Aorta (tissue), 5 donors: ENCODE data around the gene PTPRD. TPM values are rescaled to one million over a fixed set of nuclear protein-coding genes. Genes with fewer than 3 reads are reported as not detected.

Experiments
- ATAC-seq: fragments of 200-7000 bp; cut with Tn5 transposase; one replicate; pipeline ENCODE4 v1.9.1; 2022; ENCODE audit warnings: moderate library complexity; ENCODE audit not compliant: low FRiP score
- DNase-seq, 2 donors: peaks; one replicate each; pipeline ENCODE4 v3.0.0-alpha.2; 2020
- H3K27ac ChIP-seq, 2 donors: one replicate each; pipeline ENCODE4 v1.5.1; 2013; ENCODE audit warnings: low read length in 2 of 2, mild to moderate bottlenecking in 2 of 2, moderate library complexity in 2 of 2, control low read depth in 1 of 2, inconsistent platforms in 1 of 2, low read depth in 1 of 2
- H3K27me3 ChIP-seq, 2 donors: one replicate each; pipeline ENCODE4 v1.6.1; 2013; ENCODE audit warnings: control low read depth in 1 of 2, low read length in 1 of 2, mild to moderate bottlenecking in 1 of 2, moderate library complexity in 1 of 2; ENCODE audit not compliant: insufficient read depth in 2 of 2, control insufficient read depth in 1 of 2
- H3K36me3 ChIP-seq, 2 donors: one replicate each; pipeline ENCODE4 v1.6.1; 2013; ENCODE audit warnings: control low read depth in 1 of 2, low read length in 1 of 2, mild to moderate bottlenecking in 1 of 2; ENCODE audit not compliant: insufficient read depth in 2 of 2, control insufficient read depth in 1 of 2
- H3K4me1 ChIP-seq, 2 donors: one replicate each; pipeline ENCODE4 v1.6.1; 2013; ENCODE audit warnings: low read length in 2 of 2, control low read depth in 1 of 2, mild to moderate bottlenecking in 1 of 2, moderate library complexity in 1 of 2; ENCODE audit not compliant: insufficient read depth in 2 of 2, control insufficient read depth in 1 of 2
- H3K4me3 ChIP-seq, 2 donors: one replicate each; pipeline ENCODE4 v1.5.1; 2013; ENCODE audit warnings: low read length in 2 of 2, control low read depth in 1 of 2, mild to moderate bottlenecking in 1 of 2
- H3K9me3 ChIP-seq: one replicate; pipeline ENCODE4 v1.6.1; 2013; ENCODE audit warnings: mild to moderate bottlenecking, low read length; ENCODE audit not compliant: control insufficient read depth
- whole genome bisulfite sequencing, 2 donors: extraction: QIAGEN DNeasy Blood & Tissue Kit; methylation state at CpG; one replicate each; pipeline ENCODE4 v1.1.7; 2013; 5-methylcytosine and 5-hydroxymethylcytosine counted together
- intact Hi-C, 2 donors: fragments of 100-400 bp; cut with DNase I; formaldehyde crosslinking; loops; one replicate each; pipeline versions ENCODE4 v1.14.2 to v1.15.0; 2022
- polyA plus RNA-seq, 2 donors: library from polyadenylated mRNA; stranded (reverse); fragments of 200-250 nt; gene quantifications; one replicate each; pipeline ENCODE4 v1.2.3, GENCODE V29; 2013
- total RNA-seq, 2 donors: library from RNA; stranded (reverse); fragmentation: NEBNext Ultra II Directional; extraction: Animal tissue kit (Norgen Biotek cat#: 25700); gene quantifications; one replicate each; pipeline ENCODE4 v1.2.1, GENCODE V29; 2021
- donor health status: healthy with polysubstance abuse.
- donor health status: Bipolar disorder and iron deficiency.
- donor health status: DM: no; HTN: no; CAD: no.
- donor health status: DM: no; HTN: no; CAD: no.
- donor health status: DM: yes; HTN: yes; CAD: no.

Gene PTPRD
- total and polyA plus RNA-seq, 4 donors: 1.5 to 92.0 (median 29.4) TPM

DNA sequence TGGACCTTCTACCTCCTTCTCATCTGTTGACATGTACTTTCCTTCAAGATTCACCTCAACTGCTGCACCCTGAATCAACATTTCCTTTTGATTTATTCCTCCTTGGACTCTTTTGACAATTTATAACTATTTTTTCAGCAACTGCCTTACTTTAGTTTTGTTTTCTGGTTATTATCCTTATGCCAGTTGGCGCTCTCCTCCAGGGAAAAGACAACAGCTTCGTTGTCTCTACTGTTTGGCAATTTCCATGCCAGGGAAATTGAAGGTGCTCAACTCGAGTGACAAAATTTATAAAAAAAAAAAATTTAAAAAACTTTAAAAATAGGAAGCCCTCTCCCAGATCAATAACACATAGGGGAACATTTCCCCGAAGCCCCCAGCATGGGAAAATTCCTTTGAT lies 2264.0 kb downstream of the PTPRD start:
- 31 to 43% methylated on average over 4 of the region's 4 CpGs for WGBS, 2 donors
- Histone ChIP-seq H3K4me1 (no peaks in the 10 kb centered on the region), H3K9me3 (no peaks in the 10 kb centered on the region), H3K4me3 (no peak overlapping the region), H3K36me3 (no peaks in the 10 kb centered on the region), H3K27ac (no peak overlapping the region), H3K27me3 (no peaks in the 10 kb centered on the region)
- intact Hi-C loops: no loop called here
- no peak for ATAC-seq
- DNase-seq: no peak

DNA sequence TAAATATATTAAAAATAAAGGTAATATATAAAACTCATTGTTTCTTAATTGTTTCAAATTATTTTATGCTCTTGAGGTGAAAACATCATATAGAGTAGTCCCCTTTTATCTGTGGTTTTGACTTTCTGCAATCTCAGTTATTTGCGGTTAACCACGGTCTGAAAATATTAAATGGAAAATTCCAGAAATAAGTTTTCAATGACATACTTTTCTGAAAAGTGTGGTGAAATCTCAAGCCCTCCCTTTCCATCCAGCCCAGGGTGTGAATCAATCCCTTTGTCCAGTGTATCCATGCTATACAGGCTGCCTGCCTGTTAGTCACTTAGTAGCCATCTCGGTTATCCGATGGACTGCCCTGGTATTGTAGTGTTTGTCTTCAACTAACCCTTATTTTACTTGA lies 2266.5 kb downstream of the PTPRD start:
- no peaks in the 10 kb centered on the region for H3K27me3 ChIP-seq
- no peaks in the 10 kb centered on the region for H3K9me3 ChIP-seq
- DNase-seq (no peak), ATAC-seq (no peak)
- intact Hi-C loops: no loop called here
- 97 to 98% methylated on average over 4 of the region's 4 CpGs for WGBS, 2 donors
- no peaks in the 10 kb centered on the region for H3K4me1 ChIP-seq
- H3K4me3 ChIP-seq: no peak overlapping the region
- no peak overlapping the region for H3K27ac ChIP-seq
- no peaks in the 10 kb centered on the region for H3K36me3 ChIP-seq

DNA sequence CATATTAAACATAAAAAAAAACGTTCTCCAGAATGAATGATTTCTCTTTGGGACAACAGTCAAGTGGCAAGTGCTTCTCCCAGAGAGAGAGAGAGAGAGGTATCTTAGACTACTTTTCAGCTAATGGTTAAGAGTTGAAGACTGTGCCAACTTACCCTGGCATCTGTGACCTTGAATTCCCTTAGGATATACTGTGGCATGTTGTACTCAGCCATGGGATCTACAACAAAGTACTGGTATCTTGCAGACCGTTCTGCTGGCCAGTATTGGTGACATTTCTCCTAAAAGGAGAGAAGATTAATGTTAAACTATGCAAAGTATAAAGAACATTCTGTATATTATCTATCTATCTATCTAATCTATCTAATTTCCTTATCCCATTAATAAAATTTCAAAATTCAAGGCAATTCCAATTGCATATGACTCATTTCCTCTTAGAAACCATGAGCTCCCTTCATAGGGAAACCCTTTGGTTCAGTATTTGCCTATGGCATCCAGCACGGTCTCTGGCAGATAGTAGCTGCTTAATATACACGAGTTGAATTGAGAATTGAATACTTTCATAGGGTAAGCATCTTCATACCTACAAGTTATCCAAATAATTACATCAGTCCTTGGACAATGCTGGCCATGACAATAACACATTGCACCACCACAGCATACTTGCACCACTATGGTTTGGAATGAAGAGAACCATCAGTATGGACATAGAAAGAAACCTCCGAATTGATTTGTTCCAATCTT lies 2273.9 kb downstream of the PTPRD start:
- 23 to 25% methylated on average over 5 of the region's 5 CpGs for WGBS, 2 donors
- intact Hi-C loops: no loop called here
- Histone ChIP-seq H3K4me3 (no peak overlapping the region), H3K27me3 (no peaks in the 10 kb centered on the region), H3K9me3 (no peaks in the 10 kb centered on the region), H3K36me3 (no peaks in the 10 kb centered on the region), H3K4me1 (peaks cover 2% of the 10 kb centered on the region in 2 donors), H3K27ac (no peak overlapping the region)
- DNase-seq (no peak), ATAC-seq (peak; percentile 68)

DNA sequence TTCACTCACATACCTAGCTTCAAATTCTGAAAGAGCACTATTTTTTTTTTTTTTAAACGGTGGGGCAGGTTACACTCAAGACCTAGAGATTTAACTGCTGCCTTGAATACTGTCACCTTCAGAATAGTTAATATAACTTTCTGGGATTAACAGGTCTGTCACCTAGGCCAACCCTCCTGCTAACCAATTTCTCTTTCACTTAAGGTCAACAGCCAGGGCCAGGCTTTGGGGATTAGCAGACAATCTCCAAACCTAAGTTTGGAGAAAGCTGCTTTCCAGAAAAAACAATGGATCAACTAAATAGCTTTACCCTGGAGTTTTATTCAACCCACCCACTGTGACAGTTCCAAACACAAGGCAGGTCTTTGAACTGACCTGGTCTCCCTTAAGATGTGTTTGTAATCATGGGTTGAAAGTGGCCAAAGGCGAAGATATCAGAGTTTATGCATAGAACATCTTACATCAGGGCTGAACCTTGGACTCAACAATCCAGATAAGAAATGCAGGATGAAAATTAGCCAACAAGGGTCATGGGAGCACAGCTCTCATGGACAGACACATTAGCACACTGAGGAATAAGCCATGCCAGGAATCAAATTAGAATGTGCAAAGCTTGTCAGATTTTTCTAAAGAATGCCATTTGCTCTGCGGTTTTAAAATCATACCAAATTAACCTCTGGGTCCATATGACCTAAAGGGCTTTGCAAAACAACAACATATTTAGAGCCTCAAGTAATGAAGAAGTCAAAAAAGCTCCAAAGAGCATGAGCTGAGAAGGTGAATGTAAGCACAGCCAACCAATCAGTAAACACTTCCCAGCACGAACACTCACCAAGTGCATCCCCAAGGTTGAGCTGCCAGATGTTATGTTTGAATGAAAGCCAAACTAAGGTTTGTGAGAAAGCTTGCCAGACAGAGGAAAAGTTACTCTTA lies 2274.7 kb downstream of the PTPRD start:
- 6 to 13% methylated on average over 4 of the region's 4 CpGs for WGBS, 2 donors

DNA sequence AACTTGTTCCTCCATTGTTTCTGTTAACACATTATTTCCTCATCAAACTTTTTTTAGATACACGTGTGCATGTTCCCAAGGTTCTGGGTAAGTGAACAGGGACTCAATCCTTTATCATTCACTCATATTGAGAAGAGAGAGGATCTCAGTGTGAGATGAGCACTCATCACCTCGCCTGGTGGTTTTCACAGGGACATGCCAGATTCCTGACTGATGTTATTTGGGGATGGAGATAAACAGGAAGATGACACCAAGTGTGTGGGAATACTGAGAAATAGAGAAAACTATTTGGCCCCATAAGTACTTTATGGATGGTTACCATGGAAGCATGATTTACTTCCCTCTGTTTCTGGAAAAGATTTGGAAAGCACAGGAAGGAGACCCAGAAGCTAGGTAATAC lies 2279.9 kb downstream of the PTPRD start:
- intact Hi-C loops: no loop called here
- peaks cover 0 to 2% of the 10 kb centered on the region in 2 donors for H3K4me1 ChIP-seq
- no peaks in the 10 kb centered on the region for H3K36me3 ChIP-seq
- no peak for DNase-seq
- H3K4me3 ChIP-seq: no peak overlapping the region
- no peaks in the 10 kb centered on the region for H3K27me3 ChIP-seq
- 94 to 97% methylated on average over 2 of the region's 2 CpGs for WGBS, 2 donors
- no peak for ATAC-seq
- no peaks in the 10 kb centered on the region for H3K9me3 ChIP-seq
- no peak overlapping the region for H3K27ac ChIP-seq

More for the DNA sequence above, 2274.7 kb downstream of the PTPRD start:
- Histone ChIP-seq H3K27ac (peak overlapping the region in 1 of 2 donors; percentile 67), H3K9me3 (no peaks in the 10 kb centered on the region), H3K27me3 (no peaks in the 10 kb centered on the region), H3K4me3 (no peak overlapping the region), H3K4me1 (peaks cover 2% of the 10 kb centered on the region in 2 donors), H3K36me3 (no peaks in the 10 kb centered on the region)
- intact Hi-C loops: no loop called here
- peak; percentile 64 for ATAC-seq
- no peak for DNase-seq

DNA sequence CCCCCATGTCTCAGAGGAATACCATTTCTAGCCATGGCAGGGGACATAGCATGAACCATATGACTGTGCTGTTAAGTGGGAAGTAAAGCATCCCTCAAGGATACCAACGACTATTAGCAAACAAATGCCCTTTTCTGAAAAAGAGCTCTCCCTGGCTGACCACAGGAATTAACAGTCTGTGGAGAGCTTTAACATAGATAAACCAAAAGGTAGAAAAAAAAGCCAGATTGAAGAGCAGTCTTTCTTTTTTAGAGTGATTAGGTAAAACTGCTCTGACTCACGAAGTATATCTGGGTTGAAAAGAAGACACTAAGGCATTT lies 2280.5 kb downstream of the PTPRD start:
- H3K27me3 ChIP-seq: no peaks in the 10 kb centered on the region
- H3K36me3 ChIP-seq: no peaks in the 10 kb centered on the region
- ATAC-seq (no peak), DNase-seq (no peak)
- H3K9me3 ChIP-seq: no peaks in the 10 kb centered on the region
- H3K27ac ChIP-seq: no peak overlapping the region
- WGBS, 2 donors: 88 to 91% methylated on average over 2 of the region's 2 CpGs
- H3K4me3 ChIP-seq: no peak overlapping the region
- intact Hi-C loops: no loop called here
- no peaks in the 10 kb centered on the region for H3K4me1 ChIP-seq

DNA sequence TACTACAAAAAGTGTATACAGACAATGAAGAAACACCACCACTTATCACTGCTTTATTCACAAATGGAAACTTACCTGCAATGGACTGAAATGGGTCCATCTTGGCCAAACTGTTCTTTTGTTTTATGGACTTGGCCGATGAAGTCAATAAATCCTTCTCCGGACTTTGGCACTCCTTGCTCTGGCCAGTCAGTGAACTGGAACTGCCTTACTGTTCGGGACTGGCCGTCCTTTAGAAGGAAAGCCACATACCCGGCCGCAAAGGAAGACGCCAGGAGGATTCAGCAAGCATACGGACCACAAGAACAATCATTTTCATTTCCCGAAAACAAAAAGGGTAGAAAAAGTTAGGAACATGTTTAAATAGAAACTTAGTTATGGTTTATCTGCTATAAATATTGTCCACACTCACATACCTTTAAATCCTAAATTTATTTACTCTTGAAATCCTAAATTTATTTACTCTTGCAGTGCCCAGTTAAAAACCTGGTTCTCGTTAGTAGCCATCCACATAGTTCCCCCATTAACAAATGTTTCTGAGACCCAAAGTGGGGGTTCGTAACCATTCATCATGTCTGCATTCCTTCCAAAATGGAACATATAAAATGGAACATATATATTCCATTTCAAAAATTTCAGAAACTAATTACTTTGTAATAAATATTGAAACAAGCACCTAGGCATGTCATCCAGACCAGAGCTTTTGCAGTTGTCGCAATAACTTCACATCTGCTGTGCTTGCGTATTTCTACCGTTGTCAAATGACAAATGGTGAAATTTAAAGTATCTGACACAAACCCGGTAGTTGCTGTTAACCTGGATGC lies 2281.1 kb downstream of the PTPRD start:
- no peaks in the 10 kb centered on the region for H3K4me1 ChIP-seq
- no peaks in the 10 kb centered on the region for H3K27me3 ChIP-seq
- no peaks in the 10 kb centered on the region for H3K36me3 ChIP-seq
- WGBS, 2 donors: 74 to 77% methylated on average over 15 of the region's 15 CpGs
- no peaks in the 10 kb centered on the region for H3K9me3 ChIP-seq
- intact Hi-C loops: no loop called here
- no peak overlapping the region for H3K4me3 ChIP-seq
- ATAC-seq (no peak), DNase-seq (no peak)
- no peak overlapping the region for H3K27ac ChIP-seq

DNA sequence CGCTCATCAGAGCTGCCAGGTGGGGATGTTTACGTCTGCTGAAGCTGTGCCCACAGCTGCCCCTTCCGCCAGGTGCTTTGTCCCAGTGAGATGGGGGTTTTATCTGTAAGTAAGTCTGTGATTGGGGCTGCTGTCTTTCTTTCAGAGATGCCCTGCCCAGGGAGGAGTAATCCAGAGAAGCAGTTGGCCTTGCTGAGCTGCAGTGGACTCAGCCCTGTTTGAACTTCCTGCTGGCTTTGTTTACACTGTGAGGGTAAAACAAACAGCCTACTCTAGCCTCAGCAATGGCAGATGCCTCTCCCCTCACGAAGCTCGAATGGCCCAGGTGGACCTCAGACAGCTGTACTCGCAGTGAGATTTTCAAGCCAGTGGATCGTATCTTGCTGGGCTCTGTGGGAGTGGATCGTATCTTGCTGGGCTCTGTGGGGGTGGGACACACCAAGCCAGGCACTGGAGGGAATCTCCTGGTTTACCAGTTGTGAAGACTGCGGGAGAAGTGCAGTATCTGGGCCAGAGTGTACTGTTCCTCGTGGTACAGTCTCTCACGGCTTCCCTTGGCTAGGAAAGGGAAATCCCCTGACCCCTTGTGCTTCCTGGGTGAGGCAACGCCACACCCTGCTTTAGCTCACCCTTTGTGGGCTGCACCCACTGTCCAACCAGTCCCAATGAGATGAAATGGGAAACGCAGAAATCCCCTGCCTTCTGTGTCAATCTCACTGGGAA lies 2283.1 kb downstream of the PTPRD start:
- no peaks in the 10 kb centered on the region for H3K27me3 ChIP-seq
- WGBS, 2 donors: 90 to 91% methylated on average over 13 of the region's 13 CpGs
- H3K4me3 ChIP-seq: no peak overlapping the region
- H3K9me3 ChIP-seq: no peaks in the 10 kb centered on the region
- DNase-seq (no peak), ATAC-seq (no peak)
- no peak overlapping the region for H3K27ac ChIP-seq
- intact Hi-C loops: no loop called here
- H3K36me3 ChIP-seq: no peaks in the 10 kb centered on the region
- no peaks in the 10 kb centered on the region for H3K4me1 ChIP-seq
